Activated CD4-positive, alpha-beta T cell treated with anti-CD3 and anti-CD28 coated beads, Interleukin-2, amount 50 U/mL, for 48 hours (primary cell): ENCODE data around the gene CPSF7.
"Not testable (repeated sequence)": the region's sequence is repeated elsewhere in the genome, so short reads cannot be mapped to it uniquely, and the experiment has no call there.

Experiments used
- DNase-seq, 2 experiments: peaks; one replicate each; pipeline ENCODE4 v3.0.0-alpha.2; 2020

Gene CPSF7

GRCh38 chr11:61429691-61430582, at the start of gene CPSF7, which contains the start of gene SDHAF2:
Gene CPSF7, minus strand, starts transcription at chr11:61429975. Its CDS starts 740 bp downstream, at chr11:61429235.
Gene SDHAF2, plus strand, starts transcription at chr11:61430124. Its CDS starts 23 bp downstream, at chr11:61430147.
- peak; percentile 98 for DNase-seq

DNA sequence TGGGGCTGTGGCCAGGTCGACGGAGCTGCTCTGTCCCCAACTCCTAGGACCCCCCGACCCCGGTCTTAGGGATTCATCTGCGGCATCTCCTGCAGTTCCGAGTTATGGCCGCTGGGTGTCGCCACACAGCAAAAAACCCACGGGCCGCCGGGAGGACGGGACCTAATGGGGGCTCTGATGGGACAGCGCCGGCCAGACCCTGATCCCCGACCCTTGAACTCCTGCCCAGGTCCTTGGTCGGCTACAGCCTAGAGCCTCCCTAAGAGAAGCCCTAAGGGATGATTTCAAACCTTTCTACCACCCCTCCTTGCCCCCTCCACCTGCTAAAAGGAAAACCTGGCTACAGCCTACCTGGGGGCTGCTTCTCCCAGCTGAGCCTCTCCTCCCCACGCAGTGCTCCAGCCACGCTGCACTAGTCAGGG, 48.0 kb upstream of the CPSF7 start:
- peak; percentile 58 to 65 for DNase-seq

DNA sequence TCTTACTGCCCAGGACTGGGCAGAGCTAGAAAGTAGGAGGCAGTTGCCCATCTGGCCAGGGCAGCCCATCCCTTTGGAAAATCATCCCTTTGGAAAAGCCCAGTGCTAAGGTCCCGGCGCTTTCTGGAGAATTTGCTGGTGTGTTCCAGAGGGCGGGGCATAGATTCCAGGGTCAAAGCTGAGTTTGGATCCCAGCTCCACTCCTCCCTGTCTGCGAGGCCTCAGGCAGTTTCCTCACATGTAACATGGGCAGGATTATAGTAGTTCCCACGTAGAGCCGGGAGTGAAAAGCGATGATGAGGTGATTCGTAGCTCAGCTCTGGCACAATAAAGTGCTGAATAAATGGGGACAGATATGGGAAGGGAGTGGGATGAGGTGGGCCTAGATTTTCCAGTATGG, 47.4 kb upstream of the CPSF7 start:
- DNase-seq: no peak

- DNase-seq: no peak
These were observed 46.6 kb upstream of the CPSF7 start for GRCh38 chr11:61476371-61476770.

DNA sequence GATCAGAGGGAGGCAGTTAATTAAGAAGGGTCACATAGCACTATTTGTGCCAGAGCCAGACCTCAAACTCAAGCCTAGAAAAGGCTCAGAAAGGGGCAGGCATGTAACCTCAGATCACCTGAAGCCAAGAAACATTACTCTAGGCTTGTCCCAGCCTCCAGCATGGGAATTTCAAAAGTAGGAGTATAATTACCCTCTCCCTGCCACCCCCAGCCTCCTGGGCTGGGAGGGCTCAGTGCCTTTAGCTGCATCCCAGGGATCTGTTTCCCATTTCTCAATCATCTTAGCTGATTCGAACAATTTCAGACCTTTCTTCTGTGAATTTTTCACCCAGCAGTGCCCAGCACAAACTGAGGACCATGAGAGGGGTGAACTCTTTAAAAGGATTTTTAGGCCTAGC, 45.7 kb upstream of the CPSF7 start:
- DNase-seq: no peak

DNA sequence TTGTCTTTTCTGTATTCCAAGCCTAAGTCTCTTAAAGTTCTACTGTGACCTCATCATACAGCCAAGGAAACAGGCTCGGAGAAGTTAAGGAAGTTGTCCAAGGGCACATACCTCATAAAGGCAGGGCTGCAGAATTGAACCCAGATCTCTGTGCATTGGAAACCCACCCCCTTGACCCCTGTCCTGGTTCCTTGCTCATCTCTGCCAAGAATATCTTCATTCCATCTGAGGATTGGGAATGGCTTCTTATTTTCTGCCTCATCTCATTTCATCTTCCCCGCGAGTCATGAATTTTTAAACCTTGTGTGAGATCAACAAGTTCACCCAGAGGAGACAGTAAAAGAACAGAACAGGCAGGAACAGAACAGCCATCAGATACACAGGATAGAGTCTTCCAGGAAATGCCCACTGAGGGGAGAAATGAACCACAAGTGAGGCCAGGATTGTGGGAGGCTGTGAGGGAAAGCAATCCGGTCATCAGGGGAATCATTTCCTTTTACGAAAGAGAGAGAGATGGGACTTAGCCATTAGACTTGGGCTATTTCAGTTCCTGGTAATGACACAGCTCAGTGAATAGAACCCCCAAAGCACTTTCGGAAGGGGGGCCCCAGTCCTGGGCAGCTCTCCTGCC, 44.4 kb upstream of the CPSF7 start:
- DNase-seq: no peak

- DNase-seq: no peak
These were observed 43.7 kb upstream of the CPSF7 start for GRCh38 chr11:61473370-61474012.

DNA sequence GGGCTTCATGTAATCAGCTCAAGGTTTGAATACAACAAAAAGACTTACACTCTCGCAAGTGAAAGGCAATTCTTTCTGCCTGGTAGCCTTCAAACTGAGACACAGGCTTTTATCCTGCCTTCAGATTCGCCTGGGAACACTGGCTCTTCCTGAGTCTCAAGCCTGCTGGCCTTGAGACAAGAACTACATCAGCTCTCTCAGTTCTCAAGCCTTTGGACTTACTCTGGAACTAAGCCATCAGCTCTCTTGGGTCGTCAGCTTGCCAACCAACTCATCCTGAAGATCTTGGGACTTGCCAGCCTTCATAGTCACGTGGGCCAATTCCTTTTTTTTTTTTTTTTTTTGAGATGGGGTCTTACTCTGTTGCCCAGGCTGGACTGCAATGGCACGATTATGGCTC, 43.1 kb upstream of the CPSF7 start:
- DNase-seq: no peak

GRCh38 chr11:61472282-61472681, 42.5 kb upstream of the CPSF7 start:
- DNase-seq: no peak

DNA sequence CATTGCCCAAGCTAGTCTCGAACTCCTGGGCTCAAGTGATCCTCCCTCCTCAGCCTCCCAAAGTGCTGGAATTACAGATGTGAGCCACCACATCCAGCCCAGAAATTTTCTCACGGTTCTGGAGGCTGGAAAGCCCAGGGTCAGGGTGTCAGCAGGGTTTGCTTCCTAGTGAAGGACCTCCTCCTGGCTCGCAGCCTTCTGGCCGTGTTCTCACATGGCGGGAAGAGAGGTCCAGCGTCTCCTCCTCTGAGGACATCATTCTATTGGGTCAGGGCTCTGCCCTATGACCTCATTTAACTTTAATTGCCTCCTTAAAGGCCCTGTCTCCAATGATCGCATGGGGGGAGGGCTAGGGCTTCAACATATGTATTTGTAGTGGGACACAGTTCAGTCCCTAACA, 38.2 kb upstream of the CPSF7 start:
- no peak for DNase-seq

GRCh38 chr11:61467602-61468001, 37.8 kb upstream of the CPSF7 start:
- not testable (repeated sequence) for DNase-seq

GRCh38 chr11:61460986-61461385, 31.2 kb upstream of the CPSF7 start:
- DNase-seq: no peak

- no peak for DNase-seq
These were observed 30.7 kb upstream of the CPSF7 start for GRCh38 chr11:61460474-61460881.

DNA sequence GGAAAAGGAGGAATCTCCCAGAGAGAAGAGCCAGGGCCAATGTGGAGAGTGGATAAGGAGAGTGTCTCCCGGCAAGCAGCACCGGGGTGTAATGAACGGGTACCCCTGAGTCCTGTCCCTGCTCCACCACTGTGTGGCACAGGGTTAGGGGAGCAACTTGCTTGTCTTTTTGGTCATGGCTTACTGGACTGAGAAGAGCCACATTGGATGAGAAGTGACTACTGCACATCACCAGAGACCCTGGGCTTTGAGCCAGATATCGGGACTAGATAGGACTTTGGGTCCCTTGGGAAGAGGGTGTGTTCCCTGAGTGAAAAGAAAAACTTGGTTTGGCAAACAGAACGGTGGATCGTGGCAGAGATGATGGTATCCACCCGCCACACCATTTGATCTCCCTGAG, 24.7 kb upstream of the CPSF7 start:
- DNase-seq: no peak

DNA sequence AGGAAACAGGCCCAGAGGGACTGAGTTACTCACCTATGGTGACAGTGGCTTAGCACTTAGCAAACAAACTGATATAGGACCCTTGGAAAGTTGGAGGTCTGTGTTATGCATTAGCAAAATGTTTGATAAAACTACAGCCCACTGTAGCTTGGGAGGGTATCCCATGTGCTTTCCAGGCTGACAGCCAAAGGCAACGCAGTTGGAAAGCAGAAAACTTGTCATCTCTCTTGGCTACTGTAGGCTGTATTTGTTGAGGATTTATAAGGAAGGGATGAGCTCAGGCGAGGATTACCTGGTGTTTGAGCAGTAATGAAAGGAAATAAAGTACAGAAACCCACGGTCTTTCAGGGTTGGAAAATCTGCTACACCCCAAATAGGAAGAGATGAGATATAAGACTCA, 23.9 kb upstream of the CPSF7 start:
- no peak for DNase-seq

- no peak for DNase-seq
These were observed 23.1 kb upstream of the CPSF7 start for GRCh38 chr11:61452825-61453224.

DNA sequence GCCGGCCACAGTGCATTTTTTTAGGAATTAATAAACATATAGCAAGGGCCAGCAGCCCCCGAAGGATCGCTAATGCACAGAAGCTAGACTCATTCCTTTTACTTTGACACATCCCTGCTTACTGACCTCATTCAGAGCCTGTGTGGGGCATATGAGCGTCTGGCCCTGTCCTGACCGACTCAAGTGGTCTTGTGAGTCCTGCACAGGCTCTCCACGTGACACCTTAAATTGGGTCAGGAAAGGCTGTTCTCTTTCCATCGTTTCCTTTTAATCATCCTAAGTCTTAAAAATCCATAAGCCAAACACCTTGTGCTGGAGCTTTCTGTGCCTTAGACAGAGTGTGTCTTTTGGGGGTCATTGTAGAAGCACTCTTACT, 18.8 kb upstream of the CPSF7 start:
- DNase-seq: no peak

- DNase-seq: peak; percentile 5 to 11
These were observed 18.1 kb upstream of the CPSF7 start for GRCh38 chr11:61447601-61448551.

GRCh38 chr11:61446211-61446651, 16.5 kb upstream of the CPSF7 start:
- peak; percentile 89 to 92 for DNase-seq

- no peak for DNase-seq
These were observed 15.7 kb upstream of the CPSF7 start for GRCh38 chr11:61445516-61445915.

DNA sequence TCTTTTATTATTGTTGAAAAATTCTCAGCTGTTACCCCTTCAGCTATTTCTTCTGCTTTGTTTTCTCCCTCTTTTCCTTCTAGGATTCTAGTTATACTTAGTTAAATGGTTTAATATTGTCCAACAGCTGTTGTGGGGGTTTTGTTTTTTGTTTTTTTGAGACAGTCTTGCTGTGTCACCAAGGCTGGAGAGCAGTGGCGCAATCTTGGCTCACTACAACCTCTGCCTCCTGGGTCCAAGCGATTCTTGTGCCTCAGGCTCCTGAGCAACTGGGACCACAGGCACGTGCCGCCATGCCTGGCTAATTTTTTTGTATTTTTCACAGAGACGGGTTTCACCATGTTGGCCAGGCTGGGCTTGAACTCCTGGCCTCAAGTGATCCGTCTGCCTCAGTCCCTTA, 12.8 kb upstream of the CPSF7 start:
- DNase-seq: no peak

GRCh38 chr11:61439615-61440014, 9.8 kb upstream of the CPSF7 start:
- no peak for DNase-seq
